Measurements from ENCODE around the gene IL1RAPL2.
"Not testable (repeated sequence)": the region's sequence is repeated elsewhere in the genome, so short reads cannot be mapped to it uniquely, and the experiment has no call there.

IL1RAPL2 gene

DNA sequence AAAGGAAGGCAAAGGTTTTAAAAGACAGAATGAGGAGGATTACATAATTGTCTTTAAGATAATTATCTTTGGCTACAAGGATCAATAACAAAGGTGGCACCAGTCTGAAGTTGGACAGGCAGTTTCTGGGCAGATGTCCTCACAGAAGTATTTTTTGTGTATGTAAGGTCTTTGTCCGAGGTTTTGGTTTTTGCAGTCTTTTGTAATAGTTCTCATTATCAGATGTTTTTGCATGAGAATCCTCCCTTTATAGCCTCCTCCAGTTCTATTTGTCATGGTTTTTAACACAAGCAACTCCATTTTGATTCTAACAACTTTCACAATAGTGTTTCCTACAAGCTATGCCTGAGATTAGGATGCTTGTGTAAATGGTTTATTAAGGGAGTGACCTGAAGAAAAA is 286.2 kb downstream of the IL1RAPL2 start:
- in situ Hi-C loops (cut with MboI; ENCODE audit: low sequenced_read_pairs), result no loop called here

DNA sequence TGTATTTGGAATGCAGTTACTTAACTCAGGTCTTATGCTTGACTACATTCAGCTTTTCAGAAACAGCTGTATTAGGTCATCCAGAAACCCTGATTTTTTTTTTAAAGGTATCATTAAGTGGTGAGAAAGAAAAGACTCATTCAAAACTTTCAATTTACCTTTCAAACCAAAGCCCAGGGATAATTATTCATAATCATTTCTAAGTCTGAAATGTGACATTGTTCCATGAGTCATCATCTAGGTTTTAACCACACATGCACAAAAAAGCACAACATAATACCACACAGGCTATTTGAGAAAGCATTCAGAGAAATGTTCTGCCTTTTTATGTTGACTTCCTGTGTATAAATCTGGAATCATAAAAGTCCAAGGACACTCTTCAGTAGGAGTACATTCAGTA is 288.2 kb downstream of the IL1RAPL2 start:
- in situ Hi-C loops (cut with MboI; ENCODE audit: low sequenced_read_pairs), result no loop called here

DNA sequence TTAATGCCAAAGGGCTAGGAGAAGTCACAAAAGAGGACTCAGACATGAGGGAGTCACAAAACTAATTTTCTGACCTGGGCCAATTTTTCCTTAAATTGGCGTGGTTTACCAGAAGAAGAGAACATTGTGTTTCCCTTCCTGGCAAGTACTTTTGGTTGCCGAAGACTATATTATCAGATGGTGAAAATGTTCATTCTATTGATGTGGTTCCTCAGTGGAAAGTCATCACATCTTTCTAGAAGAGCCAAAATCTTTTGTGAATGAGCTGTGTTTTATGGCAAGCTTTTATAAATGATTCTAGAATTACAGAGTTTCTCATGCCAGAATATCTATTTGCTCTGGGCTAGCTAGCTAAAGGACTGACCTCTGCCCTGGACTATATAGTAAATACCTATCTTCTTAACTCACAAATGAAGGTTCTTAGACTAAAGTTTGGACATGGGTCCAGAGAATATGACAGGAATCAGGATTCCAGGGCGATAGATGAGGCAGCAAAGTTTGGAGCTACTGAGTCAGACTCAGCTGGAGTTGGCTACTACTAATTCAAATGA is 288.9 kb downstream of the IL1RAPL2 start:
- in situ Hi-C loops (cut with MboI; ENCODE audit: low sequenced_read_pairs), result no loop called here

DNA sequence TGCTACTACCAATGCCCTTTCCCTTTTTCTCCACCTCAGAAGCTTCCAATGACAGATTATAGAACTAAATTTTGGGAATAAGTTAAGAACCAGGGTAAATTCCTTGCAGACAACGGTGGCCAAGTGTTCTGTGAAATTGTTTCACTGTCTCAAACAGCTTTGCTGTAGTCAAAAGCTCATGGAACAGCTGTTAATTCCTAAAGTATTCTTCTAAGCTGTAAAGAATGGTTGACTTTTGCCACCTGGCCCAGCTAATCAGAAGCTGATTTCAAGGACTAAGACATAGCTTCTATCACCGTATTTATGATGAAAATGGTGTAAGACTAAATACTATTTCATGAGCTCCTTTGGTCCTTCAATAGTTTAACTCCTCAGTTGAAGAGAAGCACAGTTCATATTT is 297.5 kb downstream of the IL1RAPL2 start:
- in situ Hi-C loops (cut with MboI; ENCODE audit: low sequenced_read_pairs), result no loop called here

DNA sequence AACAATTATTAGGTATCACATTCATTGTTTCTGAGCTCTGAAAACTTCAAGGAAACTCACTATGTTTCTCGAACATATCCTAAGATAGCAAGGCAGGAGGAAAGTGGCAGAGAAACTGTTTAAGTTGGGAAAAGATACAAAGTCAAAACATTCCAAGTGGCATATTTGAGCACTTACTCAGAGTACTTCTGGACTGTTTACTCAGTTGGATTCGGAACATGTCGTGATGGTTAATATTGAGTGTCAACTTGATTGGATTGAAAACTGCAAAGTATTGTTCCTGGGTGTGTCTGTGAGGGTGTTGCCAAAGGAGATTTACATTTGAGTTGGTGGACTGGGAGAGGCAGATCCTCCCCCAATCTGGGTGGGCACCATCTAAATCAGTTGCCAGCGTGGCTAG is 298.3 kb downstream of the IL1RAPL2 start:
- in situ Hi-C loops (cut with MboI; ENCODE audit: low sequenced_read_pairs), result no loop called here

DNA sequence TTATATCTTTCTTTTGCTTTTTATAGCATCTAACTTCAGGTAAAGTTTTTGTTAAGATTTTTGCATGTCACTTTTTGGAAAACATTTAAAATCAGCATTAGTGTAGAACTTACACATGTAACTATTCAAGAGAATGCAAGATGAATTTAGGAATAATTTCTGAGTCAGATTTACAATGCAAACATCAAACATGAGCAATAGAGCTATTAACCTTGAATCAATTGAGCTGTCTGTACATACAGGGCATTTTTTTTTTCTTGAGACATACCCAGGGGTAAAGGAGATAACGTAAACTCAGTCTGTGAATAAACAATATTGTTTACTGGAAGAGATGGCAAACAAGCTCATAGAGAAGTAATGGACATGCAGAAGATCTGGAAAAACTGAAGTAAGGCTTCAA is 311.5 kb downstream of the IL1RAPL2 start:
- in situ Hi-C loops (cut with MboI; ENCODE audit: low sequenced_read_pairs), result no loop called here

DNA sequence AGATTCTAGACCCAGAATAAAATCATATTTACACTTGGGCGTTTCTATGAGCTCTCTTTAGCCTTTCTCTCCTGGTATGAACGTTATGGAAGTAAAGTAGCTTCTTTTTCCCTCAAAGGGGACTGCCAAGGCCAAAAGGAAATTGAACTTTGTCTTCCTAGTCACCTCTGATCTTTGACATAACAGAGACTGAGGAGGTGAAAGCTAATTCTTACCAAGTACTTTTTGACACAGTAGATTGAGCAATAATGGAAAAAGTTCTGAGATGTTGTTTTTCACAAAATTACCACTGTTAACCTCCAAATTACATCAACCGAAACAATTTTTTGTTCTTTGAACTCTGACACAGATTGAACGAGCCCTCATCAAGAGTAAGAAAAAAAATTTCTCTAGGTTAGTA is 336.1 kb downstream of the IL1RAPL2 start:
- in situ Hi-C loops (cut with MboI; ENCODE audit: low sequenced_read_pairs), result no loop called here

DNA sequence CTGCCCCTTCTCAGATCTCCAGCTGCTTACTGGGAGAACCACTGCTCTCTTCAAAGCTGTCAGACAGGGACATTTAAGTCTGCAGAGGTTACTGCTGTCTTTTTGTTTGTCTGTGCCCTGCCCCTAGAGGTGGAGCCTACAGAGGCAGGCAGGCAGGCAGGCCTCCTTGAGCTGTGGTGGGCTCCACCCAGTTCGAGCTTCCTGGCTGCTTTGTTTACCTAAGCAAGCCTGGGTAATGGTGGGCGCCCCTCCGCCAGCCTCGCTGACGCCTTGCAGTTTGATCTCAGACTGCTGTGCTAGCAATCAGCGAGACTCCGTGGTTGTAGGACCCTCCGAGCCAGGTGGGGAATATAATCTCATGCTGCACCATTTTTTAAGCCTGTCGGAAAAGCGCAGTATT is 343.7 kb downstream of the IL1RAPL2 start:
- in situ Hi-C loops (cut with MboI; ENCODE audit: low sequenced_read_pairs), result not testable (repeated sequence)

DNA sequence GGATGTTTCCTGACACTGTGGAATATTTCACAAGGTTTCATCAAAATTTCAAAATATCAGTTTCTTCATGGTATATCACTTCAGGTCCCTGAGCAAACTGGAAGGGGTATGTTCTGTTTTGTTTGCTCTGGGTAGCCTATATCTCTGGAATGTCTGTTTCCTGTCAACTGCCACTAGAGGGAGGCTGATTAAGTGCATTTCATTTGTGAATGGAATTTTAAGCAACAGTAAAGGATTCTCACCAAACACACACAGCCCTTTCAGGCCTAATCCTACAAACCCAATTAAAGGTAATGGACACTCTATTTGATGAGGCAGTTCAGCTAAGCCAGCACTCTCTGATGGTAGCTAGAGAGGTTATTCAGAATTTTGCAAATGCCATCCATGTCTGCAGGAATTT is 347.3 kb downstream of the IL1RAPL2 start:
- in situ Hi-C loops (cut with MboI; ENCODE audit: low sequenced_read_pairs), result no loop called here

DNA sequence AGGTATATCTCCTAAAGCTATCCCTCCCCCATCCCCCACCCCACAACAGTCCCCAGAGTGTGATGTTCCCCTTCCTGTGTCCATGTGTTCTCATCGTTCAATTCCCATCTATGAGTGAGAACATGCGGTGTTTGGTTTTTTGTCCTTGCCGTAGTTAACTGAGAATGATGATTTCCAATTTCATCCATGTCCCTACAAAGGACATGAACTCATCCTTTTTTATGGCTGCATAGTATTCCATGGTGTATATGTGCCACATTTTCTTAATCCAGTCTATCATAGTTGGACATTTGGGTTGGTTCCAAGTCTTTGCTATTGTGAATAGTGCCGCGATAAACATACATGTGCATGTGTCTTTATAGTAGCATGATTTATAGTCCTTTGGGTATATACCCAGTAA is 348.7 kb downstream of the IL1RAPL2 start:
- in situ Hi-C loops (cut with MboI; ENCODE audit: low sequenced_read_pairs), result not testable (repeated sequence)

DNA sequence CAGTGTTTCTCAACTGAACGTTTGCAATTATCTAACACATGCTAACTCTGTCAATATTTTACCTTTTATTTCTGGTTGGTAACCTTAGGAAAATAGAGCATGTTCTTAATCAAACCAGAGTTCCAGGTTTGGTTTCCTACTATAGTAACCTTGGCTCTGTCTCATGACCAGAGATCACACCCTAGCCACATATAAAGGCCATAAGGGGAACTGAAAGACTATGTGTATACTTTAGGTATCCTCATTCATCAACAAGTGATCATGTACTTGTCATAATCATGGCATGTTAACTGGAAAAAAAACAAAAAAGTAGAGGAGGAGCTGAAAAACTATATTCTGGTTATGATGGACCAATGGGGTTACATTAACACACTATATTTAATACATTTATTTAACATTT is 352.1 kb downstream of the IL1RAPL2 start:
- in situ Hi-C loops (cut with MboI; ENCODE audit: low sequenced_read_pairs), result no loop called here

DNA sequence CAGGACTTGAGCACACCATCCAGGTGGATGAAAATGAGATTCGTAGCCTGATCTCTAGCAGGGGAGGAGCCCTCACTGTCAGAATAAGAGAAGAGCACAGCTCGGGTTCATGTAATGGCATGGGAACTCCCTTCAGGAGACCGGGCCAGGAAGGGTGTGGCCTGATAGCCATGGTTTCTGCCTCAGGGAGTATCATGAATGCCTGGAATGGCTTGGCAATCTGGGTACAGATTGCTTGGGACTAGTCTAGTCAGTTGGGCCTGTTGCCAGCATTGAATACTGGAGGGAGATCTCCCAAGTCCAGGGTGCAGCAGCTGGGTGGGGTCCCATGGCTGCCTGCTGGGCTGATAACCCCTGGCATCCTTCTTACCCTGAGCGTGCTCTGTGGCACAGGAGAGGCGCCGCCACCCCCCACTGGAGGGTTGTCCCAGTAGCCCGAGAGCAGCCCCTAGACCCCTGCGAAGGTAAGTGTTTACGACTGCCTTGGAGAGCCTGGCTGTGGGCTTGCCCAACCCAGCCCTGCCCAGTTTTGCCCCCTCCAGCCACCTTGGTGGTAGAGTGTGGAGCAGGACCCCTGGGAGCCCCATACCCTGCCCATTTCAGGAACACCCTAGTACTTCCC is 355.7 kb downstream of the IL1RAPL2 start:
- in situ Hi-C loops (cut with MboI; ENCODE audit: low sequenced_read_pairs), result no loop called here

DNA sequence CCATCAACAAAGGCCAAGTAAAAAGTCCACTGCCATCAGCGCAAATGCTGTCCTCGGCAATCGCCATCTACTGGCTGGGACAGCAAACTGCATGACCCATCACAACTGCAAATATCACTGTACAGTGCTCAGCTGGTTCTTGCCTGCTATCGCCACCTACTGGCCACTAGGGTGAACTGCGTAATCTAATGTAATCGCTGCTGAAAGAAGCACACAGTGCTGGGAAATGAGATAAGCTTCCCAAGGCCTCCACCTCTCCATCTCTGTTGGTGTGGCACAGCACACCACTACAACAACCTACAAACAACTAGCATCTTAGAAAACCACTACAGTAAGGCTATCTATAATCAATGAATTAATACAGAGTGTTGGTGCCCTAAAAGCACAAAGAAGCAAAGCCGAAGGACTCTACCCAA is 356.2 kb downstream of the IL1RAPL2 start:
- in situ Hi-C loops (cut with MboI; ENCODE audit: low sequenced_read_pairs), result no loop called here

DNA sequence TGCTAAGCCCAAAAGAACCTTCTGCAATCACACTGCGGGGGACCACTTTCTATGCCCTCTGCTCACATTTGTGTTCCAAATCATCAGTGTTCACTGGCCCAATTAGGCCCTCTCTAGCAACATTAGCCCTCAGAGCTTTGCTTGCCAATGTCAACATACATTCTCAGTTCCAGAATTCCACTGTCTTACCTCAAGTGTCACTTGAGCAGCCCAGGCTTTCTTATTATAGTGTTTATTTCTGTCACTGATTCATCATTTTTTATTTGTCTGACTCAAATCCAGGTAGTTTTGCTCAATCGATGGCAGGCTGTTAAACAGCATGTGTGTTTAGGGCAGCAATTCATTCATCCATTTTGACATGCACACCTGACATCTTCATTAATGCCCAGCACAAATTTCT is 363.3 kb downstream of the IL1RAPL2 start:
- in situ Hi-C loops (cut with MboI; ENCODE audit: low sequenced_read_pairs), result no loop called here

DNA sequence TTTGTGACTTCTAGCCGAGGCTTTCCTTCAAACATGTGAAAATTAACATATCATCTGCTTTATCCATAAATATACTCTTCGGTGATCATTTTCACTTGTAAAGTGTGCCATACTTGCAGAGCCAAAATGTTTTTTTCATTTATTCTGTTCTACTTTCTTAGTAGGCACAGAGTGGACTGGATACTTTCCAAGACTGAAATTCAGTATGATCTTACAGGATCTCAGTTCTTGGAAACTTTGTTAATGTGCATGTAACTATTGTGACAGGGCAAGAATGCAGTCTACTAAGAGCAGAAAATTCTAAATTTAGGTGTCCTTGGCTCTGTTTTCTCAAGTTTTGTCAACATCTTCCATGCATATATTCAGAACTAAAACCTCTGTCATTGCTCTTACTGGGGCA is 369.6 kb downstream of the IL1RAPL2 start:
- in situ Hi-C loops (cut with MboI; ENCODE audit: low sequenced_read_pairs), result no loop called here

DNA sequence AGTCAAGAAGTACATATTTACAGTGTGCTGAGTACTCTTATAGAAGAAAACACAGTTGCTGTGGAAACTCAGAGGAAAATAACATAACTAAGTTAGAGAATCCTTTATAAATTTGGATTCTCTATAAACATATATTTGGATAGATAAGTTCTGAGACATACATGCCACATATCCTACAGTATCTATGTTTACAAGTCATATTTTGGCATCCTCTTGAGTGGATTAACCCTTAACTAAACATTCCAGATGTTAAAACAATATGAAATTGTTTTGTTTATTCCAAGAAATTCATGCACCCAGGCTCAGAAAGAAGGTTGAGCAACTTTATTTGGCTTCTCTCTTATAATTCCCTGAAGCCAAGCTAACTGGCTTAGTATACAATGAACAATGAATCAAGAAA is 387.3 kb downstream of the IL1RAPL2 start:
- in situ Hi-C loops (cut with MboI; ENCODE audit: low sequenced_read_pairs), result no loop called here

DNA sequence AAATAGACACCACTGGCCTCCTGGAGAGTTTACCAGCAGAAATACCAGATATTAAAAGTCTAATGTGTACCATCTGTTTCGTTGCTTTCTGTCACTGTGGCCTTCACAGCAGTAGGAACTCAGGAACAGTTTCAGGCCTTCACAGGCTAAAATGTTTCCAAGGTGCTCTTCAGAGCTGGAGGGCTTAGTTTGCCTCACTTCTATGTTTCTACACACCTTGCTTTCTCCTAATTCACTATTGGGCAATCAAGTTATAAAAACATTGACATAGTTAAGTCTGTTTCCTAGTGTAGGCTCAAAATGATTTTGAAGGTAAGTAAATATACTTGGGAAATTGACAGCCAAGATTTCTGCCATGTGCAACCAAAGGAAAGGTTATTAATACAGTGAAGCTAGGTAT is 395.9 kb downstream of the IL1RAPL2 start:
- in situ Hi-C loops (cut with MboI; ENCODE audit: low sequenced_read_pairs), result no loop called here

DNA sequence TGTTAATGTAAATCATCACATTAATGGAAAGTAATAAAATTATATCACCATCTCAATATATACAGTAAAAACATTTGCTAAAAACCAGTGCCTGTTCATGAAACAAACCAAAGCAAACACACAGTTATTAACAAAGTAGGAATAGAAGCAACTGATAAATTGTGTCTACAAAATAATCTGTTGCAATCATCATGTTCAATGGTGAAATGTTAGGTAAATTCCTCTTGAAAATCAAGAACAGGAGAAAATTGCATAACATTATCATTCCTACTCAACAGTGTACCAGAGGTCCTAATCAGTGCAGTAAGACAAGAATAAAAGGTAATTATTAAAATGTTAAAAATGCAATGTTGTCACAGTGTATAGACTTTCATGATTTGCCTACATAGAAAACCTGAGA is 402.2 kb downstream of the IL1RAPL2 start:
- in situ Hi-C loops (cut with MboI; ENCODE audit: low sequenced_read_pairs), result no loop called here

DNA sequence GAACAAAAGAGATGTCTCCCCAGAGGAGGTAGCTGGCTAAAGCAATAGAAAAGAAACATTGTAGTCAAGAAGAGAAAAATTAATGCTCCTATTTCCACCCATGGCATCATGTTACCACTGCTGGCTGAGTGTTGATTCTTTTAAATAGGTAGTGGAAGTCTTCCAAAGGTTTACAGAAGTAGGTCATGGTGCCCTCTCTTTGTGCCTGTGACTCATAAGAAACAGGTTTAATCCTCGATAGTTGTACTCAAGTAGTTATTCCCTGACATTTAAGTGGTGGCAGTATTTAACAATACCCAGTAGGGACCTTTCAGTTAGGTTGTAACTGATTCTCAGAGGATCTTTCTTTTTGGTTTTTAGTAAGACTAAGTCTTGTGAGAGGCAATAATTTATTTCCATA is 406.7 kb downstream of the IL1RAPL2 start:
- in situ Hi-C loops (cut with MboI; ENCODE audit: low sequenced_read_pairs), result no loop called here

DNA sequence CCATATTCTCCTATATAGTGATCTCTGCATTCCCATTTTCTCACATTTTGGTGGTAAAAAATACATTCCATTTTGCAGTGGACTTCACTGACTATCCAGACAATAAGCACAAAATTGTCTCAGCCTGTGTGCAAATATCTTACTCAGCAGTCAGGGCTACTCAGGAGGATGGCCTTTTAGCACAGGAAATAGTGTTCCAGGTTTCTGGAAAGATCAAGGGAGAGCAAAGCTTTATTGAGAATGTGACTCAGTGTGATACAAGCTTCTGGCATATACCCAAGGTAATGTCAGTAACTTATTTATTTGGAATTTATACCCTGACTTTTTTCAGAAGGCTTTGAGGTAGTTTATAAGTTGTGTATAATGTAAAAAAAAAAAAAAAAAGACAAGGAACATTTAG is 421.1 kb downstream of the IL1RAPL2 start:
- in situ Hi-C loops (cut with MboI; ENCODE audit: low sequenced_read_pairs), result no loop called here

DNA sequence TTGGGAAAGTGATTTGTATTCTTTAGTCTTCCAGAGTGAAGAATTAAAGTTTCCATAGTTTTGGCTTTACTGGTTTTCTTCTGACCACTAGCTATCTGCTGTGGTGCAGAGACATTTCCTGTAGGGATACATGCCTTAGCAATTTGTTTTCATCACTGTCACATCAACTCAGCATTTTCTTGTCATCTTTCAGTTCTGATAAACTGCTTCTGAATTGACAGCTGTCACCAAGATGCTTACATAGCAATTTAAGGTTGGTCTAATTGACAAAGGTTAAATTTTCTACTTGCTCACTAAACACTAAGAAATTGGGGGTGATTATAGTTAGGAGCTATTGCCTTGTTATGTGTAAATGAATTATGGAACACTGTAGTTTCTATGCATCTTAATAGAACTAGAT is 422.0 kb downstream of the IL1RAPL2 start:
- in situ Hi-C loops (cut with MboI; ENCODE audit: low sequenced_read_pairs), result no loop called here

DNA sequence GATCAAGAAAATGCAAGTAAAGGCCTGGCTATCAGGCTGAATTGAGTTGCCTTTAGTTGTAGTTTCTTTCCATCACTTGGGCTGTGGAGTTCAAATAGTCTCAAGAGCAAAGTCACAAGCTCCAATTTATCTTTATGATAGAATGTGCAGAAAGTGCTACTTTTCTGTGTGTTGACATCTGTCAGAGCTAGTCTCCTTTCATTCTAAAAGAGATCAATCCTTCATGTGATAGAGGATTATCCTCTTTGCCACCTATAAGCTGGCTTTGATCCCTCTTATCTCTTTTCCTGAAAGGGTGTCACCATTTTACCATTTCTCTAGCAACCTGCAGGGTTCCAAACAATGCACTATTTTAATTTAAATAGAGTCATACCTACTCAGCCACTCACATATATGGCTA is 429.5 kb downstream of the IL1RAPL2 start:
- in situ Hi-C loops (cut with MboI; ENCODE audit: low sequenced_read_pairs), result no loop called here

DNA sequence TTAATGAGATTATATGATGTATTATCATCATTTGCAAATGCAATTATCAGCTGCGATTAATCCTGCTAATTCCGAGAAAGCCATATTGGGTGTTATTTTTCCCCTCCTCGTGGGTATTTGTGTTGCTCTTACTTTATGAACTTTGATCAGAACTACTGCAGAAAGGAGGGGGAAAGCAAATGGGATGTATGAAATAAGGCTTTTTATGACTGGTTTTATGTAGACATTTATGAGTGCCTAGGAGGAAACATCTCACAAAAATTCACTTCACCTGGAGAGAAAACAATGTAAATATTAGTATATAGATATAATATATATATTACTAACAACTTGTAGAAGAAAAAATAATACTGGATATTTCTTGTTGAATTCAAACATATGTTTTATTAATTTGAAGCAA is 440.1 kb downstream of the IL1RAPL2 start:
- in situ Hi-C loops (cut with MboI; ENCODE audit: low sequenced_read_pairs), result no loop called here

Data from HL-60/S4 (cell line).